Measurements from ENCODE around the gene XYLB.

The XYLB gene

GRCh38 chr3:38345879-38346586 lies 552 bp upstream of the XYLB start:
- DNase-seq, result no peak
- Histone ChIP-seq H3K36me3 (replicated peaks) (no peaks in the 10 kb centered on the region), H3K4me3 (ENCODE audit: low read depth, low read length) (peak overlapping the region; percentile 79), H3K27ac (no peak overlapping the region), H3K27me3 (replicated peaks) (no peaks in the 10 kb centered on the region)
- in situ Hi-C loops (cut with HindIII; ENCODE audit: low pct_ligation_motif_present, low sequenced_read_pairs), result no loop called here
- TF ChIP-seq, protein P1, sequence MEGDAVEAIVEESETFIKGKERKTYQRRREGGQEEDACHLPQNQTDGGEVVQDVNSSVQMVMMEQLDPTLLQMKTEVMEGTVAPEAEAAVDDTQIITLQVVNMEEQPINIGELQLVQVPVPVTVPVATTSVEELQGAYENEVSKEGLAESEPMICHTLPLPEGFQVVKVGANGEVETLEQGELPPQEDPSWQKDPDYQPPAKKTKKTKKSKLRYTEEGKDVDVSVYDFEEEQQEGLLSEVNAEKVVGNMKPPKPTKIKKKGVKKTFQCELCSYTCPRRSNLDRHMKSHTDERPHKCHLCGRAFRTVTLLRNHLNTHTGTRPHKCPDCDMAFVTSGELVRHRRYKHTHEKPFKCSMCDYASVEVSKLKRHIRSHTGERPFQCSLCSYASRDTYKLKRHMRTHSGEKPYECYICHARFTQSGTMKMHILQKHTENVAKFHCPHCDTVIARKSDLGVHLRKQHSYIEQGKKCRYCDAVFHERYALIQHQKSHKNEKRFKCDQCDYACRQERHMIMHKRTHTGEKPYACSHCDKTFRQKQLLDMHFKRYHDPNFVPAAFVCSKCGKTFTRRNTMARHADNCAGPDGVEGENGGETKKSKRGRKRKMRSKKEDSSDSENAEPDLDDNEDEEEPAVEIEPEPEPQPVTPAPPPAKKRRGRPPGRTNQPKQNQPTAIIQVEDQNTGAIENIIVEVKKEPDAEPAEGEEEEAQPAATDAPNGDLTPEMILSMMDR (IDR thresholded peaks at IDR 0.05; ENCODE audit: low read depth, low read length, missing control alignments), result no peak

DNA sequence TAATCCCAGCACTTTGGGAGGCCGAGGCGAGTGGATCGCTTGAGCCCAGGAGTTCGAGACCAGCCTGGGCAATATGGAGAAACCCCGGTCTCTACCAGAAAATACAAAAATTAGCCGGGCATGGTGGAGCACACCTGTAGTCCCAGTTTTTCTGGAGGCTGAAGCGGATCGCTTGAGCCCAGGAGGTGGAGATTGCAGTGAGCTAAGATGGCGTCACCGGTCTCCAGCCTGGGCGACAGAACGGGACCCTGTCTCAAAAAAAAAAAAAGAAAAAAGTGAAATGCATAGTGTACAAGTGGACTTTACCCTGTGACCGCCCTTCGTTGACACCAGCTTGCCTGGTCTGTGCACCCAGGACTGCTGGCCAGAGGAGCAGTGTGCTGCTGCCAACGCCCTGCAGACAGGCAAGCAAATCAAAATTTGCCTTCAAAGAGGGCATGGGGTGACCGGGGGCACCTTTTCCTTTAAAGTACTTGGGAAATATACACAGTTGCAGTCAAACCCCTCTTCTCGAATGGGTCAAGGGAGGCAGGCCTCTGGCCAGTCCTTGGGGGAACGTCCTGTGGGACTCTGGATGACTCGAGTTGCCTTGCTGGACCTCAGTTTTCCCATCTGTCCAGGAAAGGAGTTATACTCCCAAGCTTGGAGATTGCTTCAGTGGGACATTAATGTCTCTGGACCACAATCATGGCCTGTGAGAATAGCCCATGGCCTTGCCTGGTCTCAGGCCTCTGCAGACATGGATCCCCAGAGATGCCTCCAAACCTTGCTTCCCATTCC lies 1.0 kb downstream of the XYLB start:
- TF ChIP-seq, protein P1 (IDR thresholded peaks at IDR 0.05; ENCODE audit: low read depth, low read length, missing control alignments), result no peak
- H3K27ac ChIP-seq, result no peak overlapping the region
- peak overlapping the region; percentile 79 for H3K4me3 ChIP-seq (ENCODE audit: low read depth, low read length)
- in situ Hi-C loops (cut with HindIII; ENCODE audit: low pct_ligation_motif_present, low sequenced_read_pairs), result no loop called here
- H3K27me3 ChIP-seq (replicated peaks), result no peaks in the 10 kb centered on the region
- no peak for DNase-seq
- H3K36me3 ChIP-seq (replicated peaks), result no peaks in the 10 kb centered on the region

GRCh38 chr3:38348903-38349302 lies 2.3 kb downstream of the XYLB start:
- peak; percentile 38 for DNase-seq
- H3K4me3 ChIP-seq (ENCODE audit: low read depth, low read length), result no peak overlapping the region
- H3K36me3 ChIP-seq (replicated peaks), result no peaks in the 10 kb centered on the region
- no peak overlapping the region for H3K27ac ChIP-seq
- TF ChIP-seq, protein P1 (IDR thresholded peaks at IDR 0.05; ENCODE audit: low read depth, low read length, missing control alignments), result no peak
- in situ Hi-C loops (cut with HindIII; ENCODE audit: low pct_ligation_motif_present, low sequenced_read_pairs), result no loop called here
- no peaks in the 10 kb centered on the region for H3K27me3 ChIP-seq (replicated peaks)

DNA sequence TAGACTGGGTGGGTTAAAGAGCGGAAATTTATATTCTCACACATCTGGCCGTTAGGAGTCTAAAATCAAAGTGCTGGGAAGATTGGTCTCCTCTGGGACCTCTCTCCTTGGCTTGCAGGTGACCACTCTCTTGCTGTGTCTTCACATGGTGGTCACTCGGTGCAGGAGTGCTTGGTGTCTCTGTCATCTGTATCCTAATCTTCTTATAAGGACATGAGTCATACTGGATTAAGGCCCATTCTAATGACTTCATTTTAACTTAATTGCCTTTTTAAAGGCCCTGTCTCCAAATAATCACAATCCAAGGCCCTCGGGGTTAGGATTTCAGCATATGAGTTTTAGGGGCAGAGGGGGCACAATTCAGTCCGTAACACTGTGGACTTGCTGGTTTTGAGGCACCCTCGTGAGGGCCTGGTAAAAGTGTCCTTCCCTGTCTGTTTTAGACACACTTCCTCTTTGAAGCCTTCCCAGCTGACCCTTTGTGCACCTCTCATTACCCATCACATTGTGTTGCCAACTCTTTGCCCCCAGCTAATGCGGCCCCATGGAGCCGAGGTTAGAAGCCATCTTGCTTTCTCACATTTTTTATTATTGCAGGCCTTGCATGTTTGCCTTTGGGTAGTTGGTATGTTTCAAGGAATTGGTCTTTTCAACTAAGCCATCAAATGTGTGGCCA lies 3.2 kb downstream of the XYLB start:
- Histone ChIP-seq H3K27me3 (replicated peaks) (no peaks in the 10 kb centered on the region), H3K27ac (no peak overlapping the region), H3K36me3 (replicated peaks) (no peaks in the 10 kb centered on the region), H3K4me3 (ENCODE audit: low read depth, low read length) (no peak overlapping the region)
- TF ChIP-seq, protein P1 (IDR thresholded peaks at IDR 0.05; ENCODE audit: low read depth, low read length, missing control alignments), result no peak
- in situ Hi-C loops (cut with HindIII; ENCODE audit: low pct_ligation_motif_present, low sequenced_read_pairs), result no loop called here
- peak; percentile 21 for DNase-seq

DNA sequence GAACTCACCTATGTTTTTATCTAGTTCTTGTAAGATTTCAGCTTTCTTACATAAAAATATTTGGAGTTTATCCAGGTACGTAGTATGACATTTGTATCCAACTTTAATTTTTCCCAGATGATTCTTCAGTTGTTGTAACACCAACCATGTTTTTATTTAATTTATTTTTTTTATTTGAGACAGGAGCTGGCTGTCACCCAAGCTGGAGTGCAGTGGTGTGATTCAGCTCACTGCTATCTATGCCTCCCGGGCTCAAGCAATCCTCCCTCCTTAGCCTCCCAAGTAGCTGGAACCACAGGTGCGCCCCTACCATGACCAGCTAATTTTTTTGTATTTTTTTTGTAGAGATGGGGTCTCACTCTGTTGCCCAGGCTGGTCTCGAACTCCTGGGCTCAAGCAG lies 6.6 kb downstream of the XYLB start:
- no peaks in the 10 kb centered on the region for H3K36me3 ChIP-seq (replicated peaks)
- peak; percentile 21 for DNase-seq
- H3K4me3 ChIP-seq (ENCODE audit: low read depth, low read length), result no peak overlapping the region
- no peaks in the 10 kb centered on the region for H3K27me3 ChIP-seq (replicated peaks)
- TF ChIP-seq, protein P1 (IDR thresholded peaks at IDR 0.05; ENCODE audit: low read depth, low read length, missing control alignments), result no peak
- H3K27ac ChIP-seq, result no peak overlapping the region
- in situ Hi-C loops (cut with HindIII; ENCODE audit: low pct_ligation_motif_present, low sequenced_read_pairs), result no loop called here

Measured in brain microvascular endothelial cell (primary cell).